VCaP (cell line): Measurements from ENCODE around the gene SUV39H2.

ENCODE experiments used
- H3K27ac ChIP-seq: fragments of 450-650 bp; 2 replicates; pipeline ENCODE4 v1.5.1; 2017
- CTCF ChIP-seq: fragments of 450-650 bp; conservative IDR thresholded peaks from 2 replicates; pipeline ENCODE4 v1.5.1; 2017; ENCODE audit warnings: mild to moderate bottlenecking, moderate library complexity

Gene SUV39H2

GRCh38 chr10:14839305-14839695 is 39.4 kb upstream of the SUV39H2 start:
- no peak for TF ChIP-seq CTCF
- peak overlapping the region; percentile 93 for H3K27ac ChIP-seq

DNA sequence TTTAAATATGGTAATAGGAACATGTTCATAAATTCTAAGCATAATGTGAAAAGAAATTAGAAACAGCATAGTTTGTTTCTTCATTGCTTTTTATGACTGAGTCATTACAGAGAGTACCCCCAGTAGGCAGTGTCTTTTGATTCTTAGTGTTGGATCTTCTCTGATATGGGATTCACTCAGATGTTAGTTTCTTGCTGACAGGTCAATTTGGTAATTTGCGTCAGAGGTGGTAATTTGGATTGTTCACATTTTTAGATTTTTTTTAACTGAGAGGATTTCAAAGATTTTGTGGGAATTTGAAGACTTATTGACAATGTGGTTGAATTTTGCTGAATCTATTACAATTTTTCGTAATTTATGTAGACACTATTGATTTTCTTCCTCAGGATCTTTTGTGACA is 38.5 kb upstream of the SUV39H2 start:
- H3K27ac ChIP-seq: no peak overlapping the region
- no peak for TF ChIP-seq CTCF

DNA sequence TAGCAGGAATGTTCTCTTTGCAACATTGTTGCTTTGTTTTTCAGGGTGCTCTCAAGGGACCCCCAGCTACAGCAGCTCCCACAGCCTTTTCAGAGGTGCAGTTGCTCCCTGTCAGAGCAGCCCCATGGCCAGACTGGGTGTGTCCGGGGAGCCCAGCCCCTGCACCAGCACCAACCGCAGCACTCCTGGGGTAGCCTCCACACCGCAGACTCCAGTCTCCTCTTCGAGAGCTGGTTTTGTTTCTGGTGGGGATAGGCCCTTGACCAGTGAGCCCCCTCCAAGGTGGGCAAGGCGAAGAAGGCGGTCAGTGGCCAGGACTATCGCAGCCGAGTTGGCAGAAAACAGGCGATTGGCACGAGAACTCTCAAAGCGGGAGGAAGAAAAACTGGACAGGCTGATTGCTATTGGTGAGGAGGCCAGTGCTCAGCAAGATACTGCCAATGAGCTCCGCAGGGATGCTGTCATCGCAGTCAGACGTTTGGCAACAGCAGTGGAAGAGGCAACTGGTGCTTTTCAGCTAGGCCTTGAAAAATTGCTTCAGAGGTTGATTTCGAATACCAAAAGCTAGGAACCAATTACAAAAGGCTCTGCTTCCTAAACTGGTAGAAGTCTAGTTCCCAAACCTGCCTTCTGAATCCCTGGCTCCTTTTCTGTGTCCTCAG is 35.2 kb upstream of the SUV39H2 start:
- H3K27ac ChIP-seq: no peak overlapping the region
- no peak for TF ChIP-seq CTCF

GRCh38 chr10:14844948-14845347 is 33.7 kb upstream of the SUV39H2 start:
- H3K27ac ChIP-seq: no peak overlapping the region
- TF ChIP-seq CTCF: no peak

- TF ChIP-seq CTCF: no peak
- H3K27ac ChIP-seq: no peak overlapping the region
Measured at GRCh38 chr10:14852236-14852635, 26.4 kb upstream of the SUV39H2 start.

- no peak for TF ChIP-seq CTCF
- no peak overlapping the region for H3K27ac ChIP-seq
Measured at GRCh38 chr10:14855453-14855852, 23.2 kb upstream of the SUV39H2 start.

- no peak overlapping the region for H3K27ac ChIP-seq
- TF ChIP-seq CTCF: no peak
Measured at GRCh38 chr10:14858338-14858960, 20.2 kb upstream of the SUV39H2 start.
